Activated CD4-positive, alpha-beta T cell treated with anti-CD3 and anti-CD28 coated beads, Interleukin-2, amount 50 U/mL, for 4 hours (primary cell): ENCODE measurements around the gene IL11RA.
A peak's percentile ranks its signal among the peaks of the same experiment; 100 is the strongest.
"Not testable (repeated sequence)": the region's sequence is repeated elsewhere in the genome, so short reads cannot be mapped to it uniquely, and the experiment has no call there.

Source experiments
- DNase-seq, 2 experiments: peaks; one replicate each; pipeline ENCODE4 v3.0.0-alpha.2; 2020

Gene IL11RA

DNA sequence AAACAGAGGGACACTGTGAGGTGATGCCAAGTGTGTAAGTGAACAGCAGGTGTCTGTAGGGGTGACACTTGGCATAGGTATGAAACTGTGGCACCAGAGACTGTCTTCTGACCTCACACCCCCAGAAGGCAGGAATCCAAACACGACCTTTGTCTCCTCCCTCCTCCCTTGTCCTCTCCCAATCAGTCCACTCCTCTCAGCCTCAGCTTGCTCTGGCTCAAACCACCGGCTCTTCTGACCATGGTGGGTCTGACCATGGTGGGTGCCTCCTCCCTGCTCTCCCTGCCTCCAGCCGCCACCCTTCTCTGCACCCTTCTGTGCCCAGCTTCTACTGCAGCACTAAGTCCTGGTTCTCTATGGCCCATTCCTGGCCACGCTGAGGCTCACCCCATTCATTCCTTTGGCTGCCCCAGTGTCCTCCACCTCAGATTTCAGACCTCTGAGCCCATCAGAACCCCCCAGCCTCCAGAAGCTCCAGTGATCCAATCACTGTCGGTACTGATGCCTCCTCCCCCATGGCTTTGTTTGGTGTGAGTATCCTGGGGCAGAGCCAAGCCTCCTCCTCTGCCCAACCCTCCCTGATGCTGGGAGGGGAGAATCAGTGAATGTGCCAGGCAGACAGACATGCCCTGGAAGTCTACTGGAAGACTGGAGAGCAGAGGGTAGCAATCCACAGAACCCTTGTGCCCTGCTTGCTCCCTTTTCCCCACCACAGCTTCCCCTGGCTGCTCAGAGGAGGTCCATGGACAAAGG, 21.4 kb upstream of the IL11RA start:
- DNase-seq = no peak

DNA sequence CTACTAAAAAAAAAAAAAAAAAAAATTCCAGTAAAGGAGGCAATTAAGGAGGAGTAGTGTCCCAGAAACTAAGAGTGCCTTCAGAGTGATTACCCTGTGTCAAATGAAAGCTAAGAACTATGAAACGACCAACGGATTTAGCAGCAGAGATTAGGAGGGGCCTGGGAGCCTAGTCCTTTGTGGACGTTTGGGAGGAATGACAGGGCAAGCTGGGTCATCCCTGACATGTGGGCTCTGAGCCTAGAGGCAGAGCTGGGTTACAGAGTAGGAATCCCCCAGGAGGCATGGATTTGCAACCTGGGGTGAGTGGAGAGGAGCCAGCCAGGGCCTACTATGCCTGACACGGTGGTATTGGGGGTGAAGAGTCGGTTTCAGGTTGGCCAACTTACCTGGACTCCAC, 18.8 kb upstream of the IL11RA start:
- DNase-seq = no peak

DNA sequence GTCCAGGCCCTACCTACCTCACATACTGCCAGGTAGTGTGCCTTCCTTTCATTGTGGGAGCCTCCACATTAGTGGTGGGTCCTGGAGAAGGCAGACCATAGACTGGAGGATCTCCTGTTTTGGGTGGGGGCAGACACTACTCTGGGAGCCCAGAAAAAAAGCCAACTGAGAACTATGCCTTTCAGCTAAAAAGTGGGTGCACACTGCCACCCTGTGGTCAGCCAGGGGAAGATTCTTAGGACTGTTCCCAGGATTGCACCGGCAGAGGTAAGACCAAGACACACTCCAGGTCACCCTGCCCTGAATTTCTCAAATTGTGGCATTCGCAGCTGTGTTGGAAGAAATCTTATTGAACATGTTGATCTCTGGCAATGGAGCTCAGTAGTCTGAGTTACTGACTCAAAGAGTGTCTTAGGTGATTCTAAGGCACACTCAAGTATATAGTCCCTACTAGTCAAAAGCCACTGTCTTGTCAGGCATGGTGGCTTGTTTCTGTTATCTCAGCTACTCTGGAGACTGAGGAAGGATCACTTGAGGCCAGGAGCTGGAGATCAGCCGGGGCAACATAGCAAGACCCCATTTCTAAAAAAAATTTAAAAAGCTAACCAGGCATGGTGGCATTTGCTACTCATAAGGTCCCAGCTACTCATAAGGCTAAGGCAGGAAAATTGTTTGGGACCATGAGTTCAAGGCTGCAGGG, 18.0 kb upstream of the IL11RA start:
- peak; percentile 73 to 75 for DNase-seq

DNA sequence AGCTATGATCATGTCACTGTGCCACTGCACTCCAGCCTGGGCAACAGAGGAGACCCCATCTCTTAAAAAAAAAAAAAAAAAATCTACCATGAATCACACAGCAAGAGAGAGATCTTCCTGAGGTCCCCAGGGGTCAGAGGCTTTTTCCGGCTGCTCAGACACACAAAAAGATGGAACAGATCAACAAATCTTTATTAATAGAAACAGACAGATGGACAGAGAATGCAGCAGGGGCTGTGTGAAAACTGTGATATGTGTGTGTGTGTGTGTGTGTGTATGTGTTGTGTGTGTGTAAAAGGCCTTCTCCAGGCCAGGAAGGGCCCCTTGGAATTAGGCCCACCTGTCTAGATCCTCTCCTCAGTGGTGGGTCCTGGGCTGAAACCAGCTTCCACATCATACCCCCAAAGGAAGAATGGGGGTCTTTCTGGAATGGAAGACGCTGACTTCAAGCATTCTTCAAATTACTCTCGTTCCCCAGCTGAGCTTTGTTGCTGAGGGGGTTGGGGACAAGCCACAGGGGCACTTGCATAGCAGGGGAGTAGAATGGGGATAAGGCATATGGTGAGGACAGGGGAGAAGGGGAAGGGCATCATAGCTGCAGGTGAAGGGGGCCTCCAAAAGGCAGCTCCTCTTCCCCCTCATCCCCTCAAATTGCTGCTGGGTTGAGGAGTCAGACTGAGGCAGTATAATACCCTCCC, 17.3 kb upstream of the IL11RA start:
- DNase-seq = no peak

DNA sequence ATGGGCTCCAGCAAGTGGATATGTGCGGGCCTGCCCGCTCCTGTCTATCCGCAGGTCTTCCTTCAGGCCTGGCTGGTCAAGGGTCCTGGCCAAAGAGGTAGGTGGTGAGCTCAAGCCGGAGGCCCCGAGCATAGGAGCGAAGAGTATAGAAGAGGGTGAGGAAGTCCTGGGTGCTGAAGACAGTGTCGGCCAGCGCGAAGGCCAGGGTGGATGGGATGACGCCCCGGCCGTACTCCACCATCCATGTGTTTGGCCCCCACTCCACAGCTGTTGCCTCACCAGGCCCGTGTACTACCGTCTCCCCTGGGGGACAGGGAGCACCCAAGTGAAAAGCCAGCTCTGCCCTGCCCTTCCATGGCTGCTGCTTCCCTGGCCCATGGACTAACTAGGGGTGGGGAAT, 16.4 kb upstream of the IL11RA start:
- DNase-seq = no peak

DNA sequence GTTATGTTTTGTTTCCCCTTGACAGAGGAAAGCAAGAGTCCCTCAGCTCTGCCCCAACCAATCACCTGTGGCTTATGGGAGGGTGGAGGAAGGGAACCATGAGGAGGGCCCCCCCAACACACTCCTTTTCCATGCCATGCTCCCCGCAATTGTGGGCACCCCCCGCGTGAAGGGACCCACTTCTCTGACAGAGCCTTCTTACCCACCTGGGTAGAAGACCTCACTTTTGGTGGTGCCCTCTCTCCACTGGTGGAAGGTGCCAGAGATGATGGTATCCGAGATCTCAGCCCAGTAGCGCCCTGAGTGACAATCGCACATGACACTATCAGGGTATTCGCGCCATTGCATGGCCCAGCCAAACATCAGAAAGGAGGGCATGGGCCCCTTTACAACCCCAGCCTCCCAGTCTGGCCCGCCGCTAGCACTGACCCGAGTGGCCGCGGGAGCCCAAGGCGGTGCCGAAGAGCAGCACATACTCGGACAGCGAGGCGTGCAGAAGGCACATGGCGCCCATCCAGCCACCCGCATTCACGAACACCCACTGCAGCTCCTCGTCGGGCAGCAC, 15.1 kb upstream of the IL11RA start:
- no peak for DNase-seq

DNA sequence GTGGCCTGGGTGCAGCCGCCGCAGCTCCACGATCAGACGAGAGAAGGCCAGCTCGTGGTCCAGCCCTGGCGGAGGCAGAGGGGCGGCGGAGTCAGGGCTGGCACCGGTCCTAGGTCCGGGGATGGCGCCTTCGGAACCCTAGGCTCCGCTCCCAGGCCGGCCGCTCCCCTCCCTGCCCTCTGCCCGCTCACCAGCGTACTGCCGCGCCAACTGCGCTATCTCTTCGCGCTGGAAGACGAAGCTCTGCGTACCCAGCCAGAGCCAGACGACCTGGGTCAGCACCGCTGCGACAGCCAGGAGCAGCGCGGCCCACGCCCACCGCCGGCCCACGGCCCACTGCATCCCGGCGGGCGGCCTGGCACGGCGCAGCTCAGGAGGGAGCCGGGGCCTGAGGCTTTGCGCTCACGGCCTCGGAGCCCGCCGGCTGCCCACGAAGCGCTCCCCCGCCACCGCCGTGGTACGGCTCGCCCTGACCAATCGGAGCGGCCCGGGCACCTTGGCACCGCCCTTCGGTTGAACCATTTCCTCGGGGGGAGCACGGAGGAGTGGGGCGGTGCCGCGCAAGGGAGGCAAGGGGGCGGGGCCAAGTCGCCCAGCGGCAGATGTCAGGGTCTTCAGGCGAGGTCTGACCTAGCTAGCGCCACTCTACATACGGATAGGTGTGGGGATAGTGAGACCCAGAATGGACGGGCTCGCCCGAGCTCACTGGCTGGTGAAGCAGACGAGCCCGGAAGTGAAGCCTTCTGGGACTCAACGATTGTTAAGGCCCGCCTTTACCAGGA, 14.4 kb upstream of the IL11RA start, which contains the start of gene SIGMAR1:
TSS of gene SIGMAR1 (minus strand) at position 432 of the 782 bp plus-strand sequence. CDS start at position 342, 90 bp downstream.
- DNase-seq = peak; percentile 89 to 90

DNA sequence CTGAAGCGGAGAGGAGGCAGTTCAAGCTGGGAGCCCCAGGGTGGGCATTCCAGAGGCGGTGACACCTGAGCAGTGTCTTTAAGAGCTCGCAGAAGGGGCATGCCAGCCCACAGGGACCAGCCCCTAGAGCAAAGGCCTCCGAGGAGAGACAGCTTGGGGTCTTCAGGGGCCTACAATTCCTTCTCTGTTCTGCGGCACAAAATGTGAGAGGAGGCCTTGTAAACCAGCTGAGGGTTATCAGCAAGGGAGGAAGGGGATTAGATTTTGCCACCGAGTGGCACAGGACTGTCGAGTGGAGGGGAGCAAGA, 13.9 kb upstream of the IL11RA start:
- DNase-seq = no peak

DNA sequence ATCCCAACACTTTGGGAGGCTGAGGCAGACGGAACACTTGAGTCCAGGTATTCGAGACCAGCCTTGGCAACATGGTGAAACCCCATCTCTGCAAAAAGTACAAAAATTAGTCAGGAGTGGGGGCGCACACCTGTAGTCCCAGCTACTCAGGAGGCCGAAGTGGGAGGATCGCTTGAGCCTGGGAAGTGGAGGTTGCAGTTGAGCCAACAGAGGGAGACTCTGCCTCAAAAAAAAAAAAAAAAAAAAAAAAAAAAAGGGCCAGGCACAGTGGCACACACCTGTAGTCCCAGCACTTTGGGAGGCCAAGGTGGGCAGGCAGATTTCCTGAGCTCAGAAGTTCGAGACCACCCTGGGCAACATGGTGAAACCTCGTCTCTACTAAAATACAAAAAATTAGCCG, 12.7 kb upstream of the IL11RA start:
- not testable (repeated sequence) for DNase-seq

DNA sequence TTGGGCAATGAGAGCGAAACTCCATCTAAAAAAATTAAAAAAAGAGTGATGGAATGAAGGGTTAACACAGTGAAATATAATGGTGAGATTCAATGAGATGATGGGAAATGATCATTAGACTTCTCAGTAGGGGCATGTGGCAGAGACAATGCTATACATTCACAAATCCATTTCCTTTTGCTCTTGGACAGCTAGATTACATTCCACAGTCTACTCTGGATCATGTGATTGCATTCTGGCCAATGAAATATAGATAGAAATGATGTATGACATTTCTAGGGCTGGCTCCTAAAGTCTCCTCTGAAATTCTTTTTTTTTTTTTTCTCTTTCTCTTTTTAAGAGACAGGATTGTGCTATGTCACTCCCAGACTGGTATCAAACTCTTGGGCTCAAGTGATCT, 9.3 kb upstream of the IL11RA start:
- no peak for DNase-seq

DNA sequence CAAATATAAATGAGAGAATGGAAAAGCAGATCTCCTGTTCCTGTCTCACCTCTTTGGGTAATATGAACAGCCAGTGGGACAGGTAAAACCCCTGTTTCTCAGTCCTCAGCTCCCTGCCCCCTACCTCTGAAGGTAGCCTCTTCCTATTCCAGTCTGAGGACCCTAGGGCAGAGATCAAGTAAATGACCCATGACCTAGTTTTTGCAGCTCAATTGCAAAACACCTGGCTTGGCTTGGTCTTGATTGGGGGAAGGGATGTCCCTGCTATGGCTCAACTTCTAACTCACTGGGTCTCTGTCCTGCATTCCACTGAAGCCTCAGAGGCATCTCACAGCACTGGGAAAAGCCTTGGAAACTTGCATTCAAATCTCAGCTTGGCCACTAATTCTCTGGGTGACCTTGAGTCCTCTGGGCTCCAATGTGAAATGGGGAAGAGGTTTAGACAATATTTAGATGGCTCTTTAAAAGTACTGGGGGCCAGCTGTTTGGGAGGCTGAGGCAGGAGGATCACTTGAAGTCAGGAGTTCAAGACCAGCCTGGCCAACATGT, 7.1 kb upstream of the IL11RA start:
- no peak for DNase-seq

DNA sequence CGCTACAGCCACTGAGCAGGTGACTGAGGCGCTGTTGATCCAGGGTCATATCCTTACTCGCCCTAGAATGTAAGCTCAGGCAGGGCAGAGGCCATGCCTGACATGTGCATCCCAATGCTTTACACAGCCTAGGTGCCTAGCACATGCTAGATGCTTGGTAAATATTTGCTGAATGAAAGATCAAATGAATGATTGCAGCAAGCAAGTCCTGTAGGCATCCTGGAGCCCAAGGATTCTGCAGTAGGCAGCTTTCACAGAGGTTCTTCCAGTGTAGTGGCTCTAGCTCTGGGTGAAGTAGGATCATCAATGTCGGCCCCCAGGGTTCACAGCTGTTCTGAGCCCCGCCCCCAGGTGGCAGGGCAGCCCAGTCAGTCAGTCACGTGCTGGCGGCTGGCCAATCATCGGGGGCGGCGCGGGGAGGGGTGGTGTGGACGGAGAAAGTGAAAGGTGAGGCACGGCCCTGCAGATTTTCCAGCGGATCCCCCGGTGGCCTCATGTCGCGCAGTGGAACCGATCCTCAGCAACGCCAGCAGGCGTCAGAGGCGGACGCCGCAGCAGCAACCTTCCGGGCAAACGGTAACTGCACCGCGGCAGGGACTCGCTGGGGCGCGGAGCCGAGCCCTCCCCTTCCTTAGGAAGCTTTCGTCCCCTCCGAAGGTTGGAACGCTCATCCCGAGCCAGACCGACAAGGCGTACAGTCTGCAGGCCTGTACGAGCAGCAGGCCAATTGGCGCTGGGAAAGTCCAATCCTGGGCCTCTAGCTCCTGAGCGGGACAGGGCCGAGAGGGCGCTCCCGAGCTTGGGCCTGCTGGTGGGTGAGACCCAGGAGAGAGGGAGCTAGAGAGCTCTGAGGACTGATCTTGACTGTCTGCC, 5.5 kb upstream of the IL11RA start, which contains the start of gene GALT:
TSS of gene GALT (plus strand) at position 465 of the 873 bp plus-strand sequence. CDS start at position 495, 30 bp downstream.
- DNase-seq = peak; percentile 97 to 98

DNA sequence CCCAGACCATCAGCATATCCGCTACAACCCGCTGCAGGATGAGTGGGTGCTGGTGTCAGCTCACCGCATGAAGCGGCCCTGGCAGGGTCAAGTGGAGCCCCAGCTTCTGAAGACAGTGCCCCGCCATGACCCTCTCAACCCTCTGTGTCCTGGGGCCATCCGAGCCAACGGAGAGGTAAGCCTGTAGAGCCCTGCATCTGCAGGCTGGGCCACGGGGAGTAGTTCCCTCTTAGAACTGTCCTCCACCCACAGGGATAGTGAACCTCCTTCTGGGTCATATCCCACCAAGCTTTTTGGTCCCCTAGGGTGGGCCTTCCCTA, 4.9 kb upstream of the IL11RA start:
- DNase-seq = no peak

DNA sequence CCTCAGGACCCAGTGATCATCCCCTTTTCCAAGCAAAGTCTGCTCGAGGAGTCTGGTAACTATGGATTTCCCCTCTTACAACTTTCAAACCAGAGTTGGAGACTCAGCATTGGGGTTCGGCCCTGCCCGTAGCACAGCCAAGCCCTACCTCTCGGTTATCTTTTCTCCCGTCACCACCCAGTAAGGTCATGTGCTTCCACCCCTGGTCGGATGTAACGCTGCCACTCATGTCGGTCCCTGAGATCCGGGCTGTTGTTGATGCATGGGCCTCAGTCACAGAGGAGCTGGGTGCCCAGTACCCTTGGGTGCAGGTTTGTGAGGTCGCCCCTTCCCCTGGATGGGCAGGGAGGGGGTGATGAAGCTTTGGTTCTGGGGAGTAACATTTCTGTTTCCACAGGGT, 4.3 kb upstream of the IL11RA start:
- no peak for DNase-seq

DNA sequence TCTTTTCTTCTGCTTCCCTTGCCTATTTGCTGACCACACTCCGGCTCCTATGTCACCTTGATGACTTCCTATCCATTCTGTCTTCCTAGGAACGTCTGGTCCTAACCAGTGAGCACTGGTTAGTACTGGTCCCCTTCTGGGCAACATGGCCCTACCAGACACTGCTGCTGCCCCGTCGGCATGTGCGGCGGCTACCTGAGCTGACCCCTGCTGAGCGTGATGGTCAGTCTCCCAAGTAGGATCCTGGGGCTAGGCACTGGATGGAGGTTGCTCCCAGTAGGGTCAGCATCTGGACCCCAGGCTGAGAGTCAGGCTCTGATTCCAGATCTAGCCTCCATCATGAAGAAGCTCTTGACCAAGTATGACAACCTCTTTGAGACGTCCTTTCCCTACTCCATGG, 3.3 kb upstream of the IL11RA start:
- DNase-seq = no peak

DNA sequence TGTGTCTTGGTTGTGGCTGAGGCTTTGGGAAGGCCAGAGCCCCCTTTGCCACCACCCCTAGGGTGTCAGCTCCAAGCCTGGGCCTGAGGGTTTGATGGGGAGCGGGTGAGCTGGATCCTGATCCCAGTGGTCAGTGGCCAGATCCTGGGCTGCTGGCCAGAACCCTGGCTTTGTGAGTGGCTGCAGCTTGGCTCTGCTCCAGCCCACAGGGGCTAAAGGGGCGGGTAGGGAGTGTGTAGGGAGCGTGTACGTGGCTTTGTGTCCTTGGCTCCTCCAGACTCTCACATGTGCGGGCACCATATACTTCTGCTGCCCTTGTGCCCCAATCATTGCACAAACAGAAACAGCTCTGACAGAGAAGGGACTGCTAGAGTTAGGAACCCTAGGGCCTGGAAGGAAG, 1.2 kb upstream of the IL11RA start:
- DNase-seq = no peak

DNA sequence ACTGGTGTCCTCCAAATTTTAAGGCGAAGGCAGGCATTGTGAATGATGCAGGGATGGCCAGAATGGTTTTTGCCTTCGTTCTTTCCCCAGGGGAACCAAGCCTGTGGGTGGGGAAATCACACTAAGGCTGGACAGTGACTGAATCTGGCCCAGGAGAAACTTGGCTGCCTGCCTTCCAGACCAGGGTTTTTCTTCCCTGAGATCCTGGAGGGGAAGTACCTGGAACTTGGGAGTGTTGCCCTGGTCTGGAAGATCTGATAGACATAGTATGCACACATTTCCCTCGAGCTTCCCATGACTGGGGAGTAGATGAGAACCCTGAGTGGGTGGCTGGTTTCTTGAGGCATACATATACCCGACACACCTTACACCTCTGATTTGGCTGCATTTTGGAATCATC, 664 bp upstream of the IL11RA start:
- DNase-seq = no peak

DNA sequence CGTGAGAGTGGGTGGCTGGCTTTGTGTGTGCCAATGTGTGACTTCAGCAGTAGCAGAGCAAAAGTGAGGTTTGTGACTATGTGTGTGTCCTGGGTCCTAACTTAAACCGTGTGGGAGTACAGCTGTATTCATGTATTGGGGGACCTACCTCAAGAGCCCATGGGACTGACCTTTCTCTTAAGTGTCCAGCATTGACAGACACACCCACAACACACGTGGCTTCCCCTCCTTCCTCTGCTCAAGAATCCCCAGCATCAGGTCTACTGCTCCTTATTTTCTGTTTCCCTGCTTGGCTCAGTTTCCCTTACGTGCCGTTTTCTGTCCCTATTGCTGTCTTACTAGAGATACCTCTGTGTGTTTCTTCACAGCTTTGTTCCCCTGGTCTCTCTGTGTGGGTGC, 616 bp downstream of the IL11RA start:
- no peak for DNase-seq

DNA sequence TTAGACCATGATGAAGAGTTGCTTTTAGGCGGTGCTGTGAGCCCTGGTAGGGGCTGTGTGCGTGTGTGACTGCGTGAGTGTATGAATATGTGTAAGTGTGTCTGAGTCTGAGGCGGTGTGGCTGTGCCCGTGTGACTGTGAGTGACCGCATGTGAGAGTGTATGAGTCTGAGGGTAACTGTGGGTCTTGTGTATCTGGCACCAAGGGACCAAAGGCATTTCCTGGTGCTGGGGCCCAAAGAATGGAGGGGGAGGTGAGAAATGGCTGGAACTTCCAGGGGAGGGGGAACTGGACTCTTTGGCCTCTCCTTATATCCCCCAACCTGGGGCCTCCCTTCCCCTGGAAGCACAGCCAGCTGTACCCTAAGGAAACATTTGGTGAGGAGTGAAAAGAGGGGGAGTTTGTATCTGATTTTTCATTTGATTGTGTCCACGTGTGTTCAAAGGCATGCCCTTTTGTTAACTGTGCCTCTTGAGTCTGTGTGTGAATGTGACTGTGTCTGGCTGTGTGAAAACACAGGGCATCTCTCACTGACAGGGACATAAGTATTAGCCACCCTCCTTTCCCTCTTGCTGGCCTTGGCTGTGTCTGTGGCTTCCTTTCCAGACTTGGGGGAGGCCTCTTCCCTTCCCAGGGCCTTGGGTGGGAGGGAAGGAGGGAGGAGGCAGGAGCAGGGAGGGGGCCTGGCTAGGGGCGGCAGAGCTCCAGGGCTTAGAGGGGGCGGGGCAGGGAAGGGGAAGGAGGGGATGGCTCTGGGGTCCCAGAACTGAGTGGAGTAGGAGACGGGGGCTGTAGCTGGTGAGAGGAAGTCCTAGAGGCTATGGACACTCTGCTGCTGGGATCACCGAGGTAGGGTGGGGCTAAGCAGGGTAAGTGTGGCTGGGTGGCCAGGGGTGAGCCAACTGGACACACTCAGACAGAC, 1.4 kb downstream of the IL11RA start:
- DNase-seq = no peak

DNA sequence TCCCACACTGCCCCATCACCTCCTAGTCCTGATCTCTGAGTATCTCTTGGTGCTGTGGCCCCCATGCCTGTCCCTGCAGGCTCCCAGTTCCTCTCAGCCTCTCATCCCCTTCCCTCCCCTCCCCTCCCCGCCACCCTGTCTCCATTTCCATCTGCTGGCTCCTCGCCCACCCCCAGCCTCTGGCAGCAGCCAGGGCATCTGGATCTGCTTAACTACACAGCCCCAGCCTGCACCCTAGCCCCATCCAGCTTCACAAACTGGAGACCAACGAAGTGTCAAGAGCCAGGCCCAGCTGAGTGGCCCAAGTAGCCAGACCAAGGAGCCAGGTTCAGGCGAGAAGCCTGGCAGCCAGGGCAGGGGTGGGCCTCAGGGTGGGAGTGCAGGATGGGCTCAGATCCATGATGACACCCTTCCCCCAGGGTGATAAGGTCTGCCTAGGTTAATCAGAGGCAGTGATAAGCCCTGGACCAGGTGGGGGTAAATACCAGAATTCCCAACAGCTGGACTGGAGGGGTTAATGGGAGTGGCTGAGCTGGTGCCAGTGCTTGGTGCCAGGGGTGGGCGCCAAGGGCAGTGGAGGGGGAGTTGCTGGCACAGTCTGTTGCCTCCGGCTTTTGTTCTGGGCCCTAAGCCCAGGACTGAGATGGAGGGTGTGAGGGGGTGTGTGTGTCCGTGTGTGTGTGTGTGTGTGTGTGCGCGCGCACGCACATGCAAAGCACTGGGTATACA, 2.5 kb downstream of the IL11RA start:
- no peak for DNase-seq
